ENCODE data around the gene HFE. TPM values are rescaled to one million over a fixed set of nuclear protein-coding genes. Genes with fewer than 3 reads are reported as not detected.

The HFE gene
- total and polyA plus RNA-seq, 8 donors = 10.3 to 13.5 (median 12.2) TPM

- intact Hi-C loops (cut with DNase I) = no loop called here
- peak overlapping the region; percentile 10 to 75 for H3K4me3 ChIP-seq
- H3K4me1 ChIP-seq = peaks cover 28 to 61% of the 10 kb centered on the region in 2 donors
- H3K27me3 ChIP-seq = no peaks in the 10 kb centered on the region
- H3K36me3 ChIP-seq = peaks cover 2 to 46% of the 10 kb centered on the region in 2 donors
- TF ChIP-seq, protein P1, sequence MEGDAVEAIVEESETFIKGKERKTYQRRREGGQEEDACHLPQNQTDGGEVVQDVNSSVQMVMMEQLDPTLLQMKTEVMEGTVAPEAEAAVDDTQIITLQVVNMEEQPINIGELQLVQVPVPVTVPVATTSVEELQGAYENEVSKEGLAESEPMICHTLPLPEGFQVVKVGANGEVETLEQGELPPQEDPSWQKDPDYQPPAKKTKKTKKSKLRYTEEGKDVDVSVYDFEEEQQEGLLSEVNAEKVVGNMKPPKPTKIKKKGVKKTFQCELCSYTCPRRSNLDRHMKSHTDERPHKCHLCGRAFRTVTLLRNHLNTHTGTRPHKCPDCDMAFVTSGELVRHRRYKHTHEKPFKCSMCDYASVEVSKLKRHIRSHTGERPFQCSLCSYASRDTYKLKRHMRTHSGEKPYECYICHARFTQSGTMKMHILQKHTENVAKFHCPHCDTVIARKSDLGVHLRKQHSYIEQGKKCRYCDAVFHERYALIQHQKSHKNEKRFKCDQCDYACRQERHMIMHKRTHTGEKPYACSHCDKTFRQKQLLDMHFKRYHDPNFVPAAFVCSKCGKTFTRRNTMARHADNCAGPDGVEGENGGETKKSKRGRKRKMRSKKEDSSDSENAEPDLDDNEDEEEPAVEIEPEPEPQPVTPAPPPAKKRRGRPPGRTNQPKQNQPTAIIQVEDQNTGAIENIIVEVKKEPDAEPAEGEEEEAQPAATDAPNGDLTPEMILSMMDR (IDR thresholded peaks at IDR 0.05) = no peak
- no peaks in the 10 kb centered on the region for H3K9me3 ChIP-seq
- ATAC-seq = no peak
- DNase-seq = no peak
- no peak overlapping the region for H3K27ac ChIP-seq
These were observed 41.0 kb downstream of the HFE start for GRCh38 chr6:26128013-26128771.

DNA sequence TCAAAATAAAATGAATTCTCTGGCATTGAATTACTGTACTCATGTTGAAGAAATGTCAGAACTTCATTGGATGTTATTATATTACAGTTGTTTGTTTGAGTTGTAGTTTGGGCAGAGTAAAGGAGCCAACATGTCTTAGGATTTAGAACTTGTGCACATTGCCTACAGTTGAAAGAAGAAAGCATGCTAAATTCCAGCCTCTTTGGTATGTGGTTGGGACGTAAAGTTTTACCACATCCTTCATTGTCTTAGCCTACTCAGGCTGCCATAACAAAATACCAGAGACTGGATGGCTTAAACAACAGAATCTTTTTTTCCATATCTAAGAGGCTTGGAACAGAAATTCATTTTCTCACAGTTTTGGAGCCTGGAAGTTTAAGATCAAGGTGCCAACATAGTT lies 42.4 kb downstream of the HFE start:
- peak overlapping the region in 1 of 2 donors; percentile 3 for H3K27ac ChIP-seq
- no peak for ATAC-seq
- H3K36me3 ChIP-seq = peaks cover 2 to 50% of the 10 kb centered on the region in 2 donors
- no peaks in the 10 kb centered on the region for H3K27me3 ChIP-seq
- no peak overlapping the region for H3K4me3 ChIP-seq
- H3K4me1 ChIP-seq = peaks cover 28 to 61% of the 10 kb centered on the region in 2 donors
- H3K9me3 ChIP-seq = no peaks in the 10 kb centered on the region
- intact Hi-C loops (cut with DNase I) = no loop called here
- TF ChIP-seq, protein P1 (IDR thresholded peaks at IDR 0.05) = no peak
- DNase-seq = no peak

DNA sequence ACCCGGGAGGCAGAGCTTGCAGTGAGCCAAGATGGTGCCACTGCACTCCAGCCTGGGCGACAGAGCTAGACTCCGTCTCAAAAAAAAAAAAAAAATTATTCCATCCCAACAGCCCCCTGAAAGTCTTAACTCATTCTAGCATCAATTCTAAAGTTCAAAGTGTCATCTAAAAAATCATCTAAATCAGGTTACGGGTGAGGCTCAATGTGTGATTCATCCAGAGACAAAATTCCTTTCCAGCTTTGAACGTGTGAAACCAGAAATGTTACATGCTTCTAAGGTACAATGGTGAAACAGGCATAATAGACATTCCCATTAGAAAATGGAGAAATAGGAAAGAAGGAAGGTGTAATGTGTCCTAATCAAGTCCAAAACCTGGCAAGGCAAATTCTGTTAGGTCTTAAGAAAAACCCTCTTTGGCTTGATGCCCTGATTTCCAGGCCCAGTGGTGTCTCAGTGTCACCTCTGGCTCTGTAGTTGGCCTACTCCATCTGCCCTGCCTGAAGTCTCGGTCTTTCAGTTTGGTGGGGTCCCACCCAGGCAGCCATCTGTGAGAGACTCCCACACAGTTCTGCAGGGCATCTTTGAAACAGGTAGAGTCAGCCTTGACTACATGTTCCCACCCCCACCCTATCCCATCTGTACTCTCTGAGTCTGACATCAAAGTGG lies 43.5 kb downstream of the HFE start:
- peak in 1 of 4 donors; percentile 37 for DNase-seq

GRCh38 chr6:26131618-26132017 lies 44.4 kb downstream of the HFE start:
- TF ChIP-seq, protein P1 (IDR thresholded peaks at IDR 0.05) = no peak
- no peaks in the 10 kb centered on the region for H3K27me3 ChIP-seq
- no peak for DNase-seq
- H3K4me3 ChIP-seq = no peak overlapping the region
- peaks cover 2 to 50% of the 10 kb centered on the region in 2 donors for H3K36me3 ChIP-seq
- no peaks in the 10 kb centered on the region for H3K9me3 ChIP-seq
- H3K4me1 ChIP-seq = peaks cover 28 to 58% of the 10 kb centered on the region in 2 donors
- intact Hi-C loops (cut with DNase I) = no loop called here
- H3K27ac ChIP-seq = no peak overlapping the region
- no peak for ATAC-seq

More for the DNA sequence above, 43.5 kb downstream of the HFE start:
- peaks cover 28 to 61% of the 10 kb centered on the region in 2 donors for H3K4me1 ChIP-seq
- no peak overlapping the region for H3K27ac ChIP-seq
- ATAC-seq = no peak
- no peak overlapping the region for H3K4me3 ChIP-seq
- intact Hi-C loops (cut with DNase I) = no loop called here
- peaks cover 2 to 50% of the 10 kb centered on the region in 2 donors for H3K36me3 ChIP-seq
- TF ChIP-seq, protein P1 (IDR thresholded peaks at IDR 0.05) = no peak
- H3K27me3 ChIP-seq = no peaks in the 10 kb centered on the region
- H3K9me3 ChIP-seq = no peaks in the 10 kb centered on the region

DNA sequence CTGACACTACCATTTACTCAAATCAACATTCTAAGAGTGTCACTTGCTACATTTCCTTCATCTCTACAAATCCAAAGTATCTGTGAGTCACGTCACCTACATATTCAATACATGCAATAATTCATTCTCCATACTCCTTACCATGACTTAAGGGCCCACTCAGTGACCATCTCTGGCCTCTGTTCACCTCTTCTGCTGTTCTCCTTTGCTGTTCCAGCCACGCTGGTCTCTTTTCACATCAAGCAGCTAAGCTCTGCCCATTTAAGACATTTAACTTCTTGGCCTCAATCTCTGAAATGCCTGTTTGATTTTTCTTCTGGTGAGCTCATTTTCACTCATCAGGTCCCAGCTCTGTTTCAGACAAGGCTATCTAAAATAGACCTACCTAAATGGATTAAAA lies 46.5 kb downstream of the HFE start:
- Histone ChIP-seq H3K4me3 (no peak overlapping the region), H3K4me1 (peaks cover 13 to 40% of the 10 kb centered on the region in 2 donors), H3K27me3 (no peaks in the 10 kb centered on the region), H3K27ac (no peak overlapping the region), H3K36me3 (peaks cover 2 to 55% of the 10 kb centered on the region in 2 donors), H3K9me3 (no peaks in the 10 kb centered on the region)
- no peak for DNase-seq
- intact Hi-C loops (cut with DNase I) = no loop called here
- no peak for ATAC-seq
- TF ChIP-seq, protein P1 (IDR thresholded peaks at IDR 0.05) = no peak

Data from left lung (tissue), 10 donors.